ENCODE data around the gene SLC35F1. TPM values are rescaled to one million over a fixed set of nuclear protein-coding genes. Genes with fewer than 3 reads are reported as not detected.

Gene SLC35F1
- total and polyA plus RNA-seq, 10 of the 15 experiments (the other 5 are each of a cell fraction or from before 2014, with no cell fraction given), result 0.01 TPM; not detected in 9

DNA sequence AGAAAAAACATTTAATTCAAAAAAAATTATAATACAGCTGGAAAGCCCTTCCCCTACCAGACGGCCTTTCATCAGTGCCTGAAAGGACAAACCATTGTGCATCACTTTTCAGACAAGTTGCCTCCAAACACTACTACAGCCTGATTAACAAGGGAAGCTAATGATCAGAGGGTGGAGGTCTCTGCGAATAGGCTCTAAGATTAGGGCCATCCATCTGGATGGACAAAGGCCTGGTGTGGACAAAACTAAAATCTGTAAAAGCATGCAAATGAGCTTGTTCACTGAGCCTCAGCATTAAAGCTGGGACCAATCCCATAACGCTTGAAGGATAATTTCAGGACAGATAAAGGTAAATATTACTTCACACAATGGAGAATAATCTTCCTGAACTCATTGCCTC lies 412.4 kb downstream of the SLC35F1 start:
- Histone ChIP-seq H4K20me1 (ENCODE audit: control insufficient read depth, insufficient read depth) (no peaks in the 10 kb centered on the region), H3K36me3 (ENCODE audit: control insufficient read depth in 2 of 2, insufficient read depth in 2 of 2, low read length in 1 of 2) (no peaks in the 10 kb centered on the region; a peak in 1 of 4 replicates), H3K27ac (ENCODE audit: control insufficient read depth, insufficient read depth) (no peak overlapping the region), H3K9ac (ENCODE audit: control insufficient read depth, insufficient read depth, low read length) (no peak overlapping the region), H3K79me2 (ENCODE audit: control insufficient read depth, insufficient read depth, low read length) (no peaks in the 10 kb centered on the region), H3K4me3 (no peak overlapping the region), H3K9me3 (replicated peaks; ENCODE audit: control insufficient read depth, insufficient read depth, low read length) (no peaks in the 10 kb centered on the region), H3K4me2 (ENCODE audit: control insufficient read depth, insufficient read depth) (no peak overlapping the region), H2AFZ (ENCODE audit: control insufficient read depth, low read depth, low read length) (no peak overlapping the region), H3K27me3 (replicated peaks in 1 of 2; ENCODE audit: control insufficient read depth in 2 of 2, insufficient read depth in 2 of 2, low read length in 1 of 2) (no peaks in the 10 kb centered on the region), H3K4me1 (ENCODE audit: control insufficient read depth, insufficient read depth, low read length) (no peaks in the 10 kb centered on the region)
- in situ Hi-C loops (cut with MboI) (no loop called here), intact Hi-C loops (cut with micrococcal nuclease; ENCODE audit: unreplicated experiment) (no loop called here)
- no TSS peak for BruUV-seq (replicated peaks)
- FAIRE-seq (no peak), ATAC-seq (no peak), DNase-seq (ENCODE audit: low read depth, low spot score) (no peak)
- ChIA-PET CTCF (interaction anchor here (0.6 kb wide), 1 partner anchor 291 kb away, joined by 4 read pairs; no protein-coding TSS in a partner anchor), POLR2A (no interaction called here), SMC1A (ENCODE audit: uncharacterized antibody, unreplicated experiment) (no interaction called here), RAD21 (ENCODE audit: unreplicated experiment) (no interaction called here)
- 29% methylated on average over 3 of the region's 3 CpGs for WGBS (ENCODE audit: insufficient coverage, insufficient replicate concordance, low lambda C conversion rate, missing lambda C conversion rate)
- no peak for TF ChIP-seq PAX5 (IDR thresholded peaks at IDR 0.05; ENCODE audit: borderline replicate concordance, low read depth, low read length)
- no peak for TF ChIP-seq SUZ12 (IDR thresholded peaks at IDR 0.05; ENCODE audit: unreplicated experiment)
- no peak for TF ChIP-seq NFYA (IDR thresholded peaks at IDR 0.05; ENCODE audit: borderline replicate concordance, low read depth, low read length)
- TF ChIP-seq BACH1 (IDR thresholded peaks at IDR 0.05; ENCODE audit: borderline replicate concordance), result no peak
- TF ChIP-seq ZBED1 (IDR thresholded peaks at IDR 0.05; ENCODE audit: borderline replicate concordance), result no peak
- TF ChIP-seq FOS (IDR thresholded peaks at IDR 0.05; ENCODE audit: borderline replicate concordance, extremely low read depth, insufficient read length), result no peak
- TF ChIP-seq TCF3 (IDR thresholded peaks at IDR 0.05; ENCODE audit: borderline replicate concordance, insufficient read depth, low read depth, low read length), result no peak
- TF ChIP-seq, protein P1, sequence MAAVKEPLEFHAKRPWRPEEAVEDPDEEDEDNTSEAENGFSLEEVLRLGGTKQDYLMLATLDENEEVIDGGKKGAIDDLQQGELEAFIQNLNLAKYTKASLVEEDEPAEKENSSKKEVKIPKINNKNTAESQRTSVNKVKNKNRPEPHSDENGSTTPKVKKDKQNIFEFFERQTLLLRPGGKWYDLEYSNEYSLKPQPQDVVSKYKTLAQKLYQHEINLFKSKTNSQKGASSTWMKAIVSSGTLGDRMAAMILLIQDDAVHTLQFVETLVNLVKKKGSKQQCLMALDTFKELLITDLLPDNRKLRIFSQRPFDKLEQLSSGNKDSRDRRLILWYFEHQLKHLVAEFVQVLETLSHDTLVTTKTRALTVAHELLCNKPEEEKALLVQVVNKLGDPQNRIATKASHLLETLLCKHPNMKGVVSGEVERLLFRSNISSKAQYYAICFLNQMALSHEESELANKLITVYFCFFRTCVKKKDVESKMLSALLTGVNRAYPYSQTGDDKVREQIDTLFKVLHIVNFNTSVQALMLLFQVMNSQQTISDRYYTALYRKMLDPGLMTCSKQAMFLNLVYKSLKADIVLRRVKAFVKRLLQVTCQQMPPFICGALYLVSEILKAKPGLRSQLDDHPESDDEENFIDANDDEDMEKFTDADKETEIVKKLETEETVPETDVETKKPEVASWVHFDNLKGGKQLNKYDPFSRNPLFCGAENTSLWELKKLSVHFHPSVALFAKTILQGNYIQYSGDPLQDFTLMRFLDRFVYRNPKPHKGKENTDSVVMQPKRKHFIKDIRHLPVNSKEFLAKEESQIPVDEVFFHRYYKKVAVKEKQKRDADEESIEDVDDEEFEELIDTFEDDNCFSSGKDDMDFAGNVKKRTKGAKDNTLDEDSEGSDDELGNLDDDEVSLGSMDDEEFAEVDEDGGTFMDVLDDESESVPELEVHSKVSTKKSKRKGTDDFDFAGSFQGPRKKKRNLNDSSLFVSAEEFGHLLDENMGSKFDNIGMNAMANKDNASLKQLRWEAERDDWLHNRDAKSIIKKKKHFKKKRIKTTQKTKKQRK (IDR thresholded peaks at IDR 0.05; ENCODE audit: low read depth, low read length), result no peak
- TF ChIP-seq CHD2 (IDR thresholded peaks at IDR 0.05; ENCODE audit: borderline replicate concordance, low read depth, low read length), result no peak
- no peak for TF ChIP-seq NRF1 (conservative IDR thresholded peaks at IDR 0.05; ENCODE audit: low read depth, low read length)
- TF ChIP-seq, protein P2, sequence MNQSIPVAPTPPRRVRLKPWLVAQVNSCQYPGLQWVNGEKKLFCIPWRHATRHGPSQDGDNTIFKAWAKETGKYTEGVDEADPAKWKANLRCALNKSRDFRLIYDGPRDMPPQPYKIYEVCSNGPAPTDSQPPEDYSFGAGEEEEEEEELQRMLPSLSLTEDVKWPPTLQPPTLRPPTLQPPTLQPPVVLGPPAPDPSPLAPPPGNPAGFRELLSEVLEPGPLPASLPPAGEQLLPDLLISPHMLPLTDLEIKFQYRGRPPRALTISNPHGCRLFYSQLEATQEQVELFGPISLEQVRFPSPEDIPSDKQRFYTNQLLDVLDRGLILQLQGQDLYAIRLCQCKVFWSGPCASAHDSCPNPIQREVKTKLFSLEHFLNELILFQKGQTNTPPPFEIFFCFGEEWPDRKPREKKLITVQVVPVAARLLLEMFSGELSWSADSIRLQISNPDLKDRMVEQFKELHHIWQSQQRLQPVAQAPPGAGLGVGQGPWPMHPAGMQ (IDR thresholded peaks at IDR 0.05; ENCODE audit: borderline replicate concordance), result no peak
- TF ChIP-seq, protein P3, sequence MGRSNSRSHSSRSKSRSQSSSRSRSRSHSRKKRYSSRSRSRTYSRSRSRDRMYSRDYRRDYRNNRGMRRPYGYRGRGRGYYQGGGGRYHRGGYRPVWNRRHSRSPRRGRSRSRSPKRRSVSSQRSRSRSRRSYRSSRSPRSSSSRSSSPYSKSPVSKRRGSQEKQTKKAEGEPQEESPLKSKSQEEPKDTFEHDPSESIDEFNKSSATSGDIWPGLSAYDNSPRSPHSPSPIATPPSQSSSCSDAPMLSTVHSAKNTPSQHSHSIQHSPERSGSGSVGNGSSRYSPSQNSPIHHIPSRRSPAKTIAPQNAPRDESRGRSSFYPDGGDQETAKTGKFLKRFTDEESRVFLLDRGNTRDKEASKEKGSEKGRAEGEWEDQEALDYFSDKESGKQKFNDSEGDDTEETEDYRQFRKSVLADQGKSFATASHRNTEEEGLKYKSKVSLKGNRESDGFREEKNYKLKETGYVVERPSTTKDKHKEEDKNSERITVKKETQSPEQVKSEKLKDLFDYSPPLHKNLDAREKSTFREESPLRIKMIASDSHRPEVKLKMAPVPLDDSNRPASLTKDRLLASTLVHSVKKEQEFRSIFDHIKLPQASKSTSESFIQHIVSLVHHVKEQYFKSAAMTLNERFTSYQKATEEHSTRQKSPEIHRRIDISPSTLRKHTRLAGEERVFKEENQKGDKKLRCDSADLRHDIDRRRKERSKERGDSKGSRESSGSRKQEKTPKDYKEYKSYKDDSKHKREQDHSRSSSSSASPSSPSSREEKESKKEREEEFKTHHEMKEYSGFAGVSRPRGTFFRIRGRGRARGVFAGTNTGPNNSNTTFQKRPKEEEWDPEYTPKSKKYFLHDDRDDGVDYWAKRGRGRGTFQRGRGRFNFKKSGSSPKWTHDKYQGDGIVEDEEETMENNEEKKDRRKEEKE (IDR thresholded peaks at IDR 0.05), result no peak
- TF ChIP-seq STAT1 (conservative IDR thresholded peaks at IDR 0.05), result no peak
- no peak for TF ChIP-seq MYB (IDR thresholded peaks at IDR 0.05; ENCODE audit: borderline replicate concordance, low read depth, low read length)
- no peak for TF ChIP-seq TCF12 (IDR thresholded peaks at IDR 0.05; ENCODE audit: low read depth, low read length)
- no peak for TF ChIP-seq ZSCAN29 (IDR thresholded peaks at IDR 0.05)
